HUDEP-2 (cell line): ENCODE data around the gene FOXN1.
A peak's percentile ranks its signal among the peaks of the same experiment; 100 is the strongest.
"Not testable (repeated sequence)": the region's sequence is repeated elsewhere in the genome, so short reads cannot be mapped to it uniquely, and the experiment has no call there.

Experiments
- DNase-seq, 76 experiments: peaks; one replicate each; lab custom pipeline; 2025; ENCODE audit not compliant: unreplicated experiment in 76 of 76; lab: John Stamatoyannopoulos, UW

Gene FOXN1

GRCh38 chr17:28570716-28571360 is 64.7 kb downstream of the FOXN1 start:
- DNase-seq: peak in 41 of 76 experiments; percentile 3 to 48 (median 23)

GRCh38 chr17:28571361-28572122 is 65.4 kb downstream of the FOXN1 start, which contains the start of gene PIGS:
Gene PIGS, minus strand, starts transcription at chr17:28571524. Its CDS starts 28 bp downstream, at chr17:28571496.
- peak in 74 of 76 experiments; percentile 45 to 94 (median 86) for DNase-seq

DNA sequence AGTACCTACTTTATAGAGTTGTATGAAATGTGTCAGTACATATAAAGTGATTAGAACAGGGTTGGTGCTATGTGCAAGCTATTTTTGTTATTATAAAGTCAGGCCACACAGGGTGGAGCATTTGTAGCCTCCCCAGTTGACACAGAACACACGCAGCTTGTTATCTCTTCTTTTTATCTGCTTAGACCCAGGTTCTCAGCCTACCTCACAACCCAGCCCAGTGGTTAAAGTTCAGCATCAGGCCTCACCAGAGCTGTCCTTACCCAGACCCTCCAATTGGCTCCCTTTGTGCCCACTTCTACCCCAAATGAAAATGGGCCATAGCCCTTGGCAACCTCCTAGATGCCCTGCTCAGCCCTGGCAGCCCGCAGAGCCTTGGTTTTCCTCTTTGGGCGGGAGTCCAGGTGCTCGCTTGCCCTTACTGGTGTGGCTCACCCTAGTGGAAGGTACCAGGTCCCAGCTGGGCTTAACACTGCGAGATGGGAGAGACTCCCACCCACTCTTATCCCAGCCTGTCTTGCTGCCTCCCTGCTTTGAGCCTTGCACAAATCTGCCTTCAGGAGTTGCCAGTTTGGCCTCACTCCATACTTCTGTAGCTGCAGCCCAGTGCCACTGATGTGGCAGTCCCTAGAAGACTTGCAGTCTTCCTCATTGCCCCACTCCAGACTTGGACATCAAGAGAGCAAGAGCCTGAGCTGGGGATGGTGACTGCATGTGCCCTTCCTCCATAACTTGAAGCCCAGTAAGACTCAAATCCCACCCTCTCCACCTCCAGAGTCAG is 66.3 kb downstream of the FOXN1 start:
- DNase-seq: peak in 2 of 76 experiments; percentile 4 to 42

- DNase-seq: no peak
These were observed 66.9 kb downstream of the FOXN1 start for GRCh38 chr17:28573040-28573380.

GRCh38 chr17:28573521-28573920 is 67.4 kb downstream of the FOXN1 start:
- no peak for DNase-seq

DNA sequence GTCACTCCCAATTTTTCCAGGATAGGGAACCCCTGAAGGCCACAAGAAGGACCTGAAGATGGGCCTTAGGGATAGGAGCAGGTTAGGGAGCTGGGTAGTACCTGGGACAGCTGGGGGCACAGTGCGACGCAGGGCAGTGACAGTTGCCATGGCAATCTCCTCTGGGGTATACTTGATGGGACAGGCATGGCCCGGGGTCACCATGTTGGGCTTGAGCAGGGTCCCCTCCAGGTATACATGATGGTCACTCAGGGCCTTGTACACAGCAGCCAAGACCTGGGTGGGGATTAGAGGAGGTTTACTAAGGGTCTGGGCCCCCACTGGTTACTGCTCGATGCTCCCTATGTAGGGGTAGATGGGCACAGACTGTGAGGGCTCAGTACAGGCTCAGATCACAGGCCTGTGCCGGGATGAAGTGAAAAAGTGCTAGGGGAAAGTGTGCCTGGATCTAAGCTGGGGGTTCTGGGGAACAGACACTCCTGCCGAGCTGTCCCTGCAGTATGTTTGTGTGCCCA is 67.9 kb downstream of the FOXN1 start:
- no peak for DNase-seq

GRCh38 chr17:28574526-28574925 is 68.4 kb downstream of the FOXN1 start:
- no peak for DNase-seq

GRCh38 chr17:28575126-28575795 is 69.1 kb downstream of the FOXN1 start:
- DNase-seq: peak in 58 of 76 experiments; percentile 6 to 70 (median 40)

DNA sequence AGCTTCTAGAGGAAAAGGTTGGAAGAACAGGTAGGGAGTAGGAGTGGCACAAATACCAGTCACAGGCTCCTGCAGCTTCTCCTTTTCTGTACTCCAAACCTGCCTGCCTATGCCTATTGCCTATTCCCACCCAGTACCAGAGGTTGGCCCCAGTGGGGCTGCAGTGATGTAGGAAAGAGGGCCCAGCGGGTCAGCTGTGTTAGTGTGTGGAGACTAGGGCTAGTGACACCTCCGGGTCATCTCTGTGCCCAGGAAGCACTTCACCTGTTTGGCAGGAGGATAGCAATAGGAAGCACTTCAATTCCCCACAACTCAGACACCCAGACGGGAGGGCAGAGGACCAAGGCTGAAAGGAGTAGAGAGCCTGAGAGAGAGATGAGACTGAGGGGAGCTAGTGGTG is 69.9 kb downstream of the FOXN1 start:
- DNase-seq: not testable (repeated sequence)

- peak in 75 of 76 experiments; percentile 32 to 98 (median 95) for DNase-seq
These were observed 70.8 kb downstream of the FOXN1 start, which contains the start of gene ALDOC for GRCh38 chr17:28576758-28577465. Gene ALDOC, minus strand, starts transcription at chr17:28576895. Its CDS starts 1,363 bp downstream, at chr17:28575532.

- DNase-seq: no peak
These were observed 71.3 kb downstream of the FOXN1 start for GRCh38 chr17:28577466-28577824.

- no peak for DNase-seq
These were observed 72.4 kb downstream of the FOXN1 start for GRCh38 chr17:28578246-28579195.

GRCh38 chr17:28579526-28579925 is 73.4 kb downstream of the FOXN1 start:
- DNase-seq: no peak

DNA sequence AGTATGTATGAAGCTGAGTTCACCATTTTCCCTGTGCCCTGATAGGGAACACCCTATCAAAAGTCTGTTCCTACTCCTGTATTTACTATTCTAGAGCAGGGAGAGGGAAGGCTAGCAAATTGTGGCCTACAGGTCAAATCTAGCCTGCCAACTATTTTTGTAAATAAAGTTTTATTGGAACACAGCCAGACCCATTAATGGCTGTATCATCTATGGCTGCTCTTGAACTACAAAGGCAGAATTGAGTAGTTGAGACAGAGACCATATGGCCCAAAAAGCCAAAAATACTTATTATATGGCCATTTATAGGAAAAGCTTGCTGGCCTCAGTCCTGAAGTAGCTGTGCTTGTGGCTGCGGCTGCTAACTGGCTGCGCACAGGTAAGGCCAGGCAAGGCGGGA is 74.8 kb downstream of the FOXN1 start:
- DNase-seq: no peak

DNA sequence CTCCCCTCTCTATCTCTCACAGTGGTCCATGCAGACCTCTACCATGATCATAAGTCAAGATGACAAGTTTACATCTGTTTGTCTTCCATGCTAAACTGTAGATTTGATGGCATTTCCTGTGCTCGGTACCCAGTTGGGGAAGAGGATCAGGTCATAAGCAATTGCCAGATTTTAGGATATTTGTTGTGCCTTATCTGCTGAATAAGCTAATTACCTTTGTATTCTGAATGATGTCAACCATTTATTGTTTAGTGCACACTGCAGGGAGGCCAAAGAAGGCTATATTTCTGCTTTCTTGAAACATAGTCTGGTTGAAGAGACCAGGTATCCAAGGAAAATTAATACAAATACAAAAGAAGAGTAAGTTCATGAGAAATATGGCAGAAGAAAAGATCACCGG is 76.4 kb downstream of the FOXN1 start:
- no peak for DNase-seq

- DNase-seq: no peak
These were observed 78.3 kb downstream of the FOXN1 start for GRCh38 chr17:28584434-28584833.

GRCh38 chr17:28585851-28586250 is 79.7 kb downstream of the FOXN1 start:
- no peak for DNase-seq
